HK-2 (cell line): ENCODE data around the gene AGRP.

ENCODE experiments used
- DNase-seq: peaks from one replicate; pipeline ENCODE4 v3.0.0-alpha.2; 2018; ENCODE audit not compliant: unreplicated experiment

Gene AGRP

GRCh38 chr16:67463691-67464090 is 19.7 kb downstream of the AGRP start:
- DNase-seq = no peak

- no peak for DNase-seq
These were observed 20.3 kb downstream of the AGRP start for GRCh38 chr16:67463059-67463458.

- no peak for DNase-seq
These were observed 21.1 kb downstream of the AGRP start for GRCh38 chr16:67462279-67462655.

- DNase-seq = no peak
These were observed 21.6 kb downstream of the AGRP start for GRCh38 chr16:67461600-67462278.

GRCh38 chr16:67460961-67461360 is 22.4 kb downstream of the AGRP start:
- DNase-seq = no peak

- no peak for DNase-seq
These were observed 23.2 kb downstream of the AGRP start for GRCh38 chr16:67460168-67460567.

GRCh38 chr16:67459861-67460150 is 23.5 kb downstream of the AGRP start:
- DNase-seq = no peak

GRCh38 chr16:67459066-67459860 is 24.1 kb downstream of the AGRP start:
- no peak for DNase-seq

GRCh38 chr16:67458121-67458641 is 25.2 kb downstream of the AGRP start:
- no peak for DNase-seq

GRCh38 chr16:67457611-67458010 is 25.7 kb downstream of the AGRP start:
- no peak for DNase-seq

- no peak for DNase-seq
These were observed 26.8 kb downstream of the AGRP start for GRCh38 chr16:67456391-67457081.

- no peak for DNase-seq
These were observed 28.5 kb downstream of the AGRP start for GRCh38 chr16:67454852-67455251.

GRCh38 chr16:67454104-67454503 is 29.2 kb downstream of the AGRP start:
- no peak for DNase-seq

- DNase-seq = no peak
These were observed 31.5 kb downstream of the AGRP start for GRCh38 chr16:67451704-67452435.

GRCh38 chr16:67451061-67451703 is 32.2 kb downstream of the AGRP start:
- no peak for DNase-seq

GRCh38 chr16:67449739-67450138 is 33.6 kb downstream of the AGRP start:
- DNase-seq = no peak

- DNase-seq = no peak
These were observed 34.0 kb downstream of the AGRP start for GRCh38 chr16:67449336-67449735.

GRCh38 chr16:67448580-67448979 is 34.8 kb downstream of the AGRP start:
- DNase-seq = no peak

GRCh38 chr16:67447508-67448076 is 35.8 kb downstream of the AGRP start:
- DNase-seq = no peak

- DNase-seq = no peak
These were observed 36.3 kb downstream of the AGRP start for GRCh38 chr16:67446968-67447507.
